ENCODE measurements around the gene TARDBP. TPM values are rescaled to one million over a fixed set of nuclear protein-coding genes. Genes with fewer than 3 reads are reported as not detected.

TARDBP gene
- total and polyA plus RNA-seq, 9 of the 15 experiments (the other 6 are each of a cell fraction or from before 2014, with no cell fraction given) = 122 to 515 (median 243) TPM

DNA sequence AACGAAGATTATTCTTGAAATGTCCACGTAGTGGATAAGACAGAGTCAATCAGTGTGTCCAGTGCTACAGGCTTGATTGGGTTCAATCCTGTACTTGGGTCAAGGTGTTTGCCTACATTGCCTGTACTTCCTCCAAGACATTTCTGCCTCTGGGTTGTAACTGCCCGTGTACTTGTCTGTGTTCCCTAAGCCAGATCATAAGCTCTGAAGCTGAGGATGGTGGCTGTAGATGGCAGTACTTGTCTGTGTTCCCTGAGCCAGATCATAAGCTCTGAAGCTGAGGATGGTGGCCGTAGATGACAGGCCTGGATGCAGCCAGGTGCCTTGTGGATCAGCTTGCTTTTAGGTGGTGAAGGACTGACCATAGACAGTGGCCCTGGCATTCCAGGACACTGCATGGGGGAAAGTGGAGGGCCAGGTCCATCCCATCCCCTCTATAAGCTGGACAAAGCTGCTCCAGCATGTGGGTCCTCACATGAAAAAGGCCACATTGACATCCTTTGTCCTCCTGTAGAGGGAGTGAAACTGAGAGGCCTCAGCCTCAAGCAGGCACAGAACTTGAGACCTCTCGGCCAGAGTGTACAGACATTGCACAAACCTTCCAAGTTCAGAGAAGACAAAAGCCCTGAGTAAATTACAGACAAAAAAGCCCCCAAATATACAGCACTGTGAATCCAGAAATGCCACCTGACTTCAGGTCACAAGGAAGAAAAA, 49.4 kb downstream of the TARDBP start (continued):
- TF ChIP-seq, protein P1, sequence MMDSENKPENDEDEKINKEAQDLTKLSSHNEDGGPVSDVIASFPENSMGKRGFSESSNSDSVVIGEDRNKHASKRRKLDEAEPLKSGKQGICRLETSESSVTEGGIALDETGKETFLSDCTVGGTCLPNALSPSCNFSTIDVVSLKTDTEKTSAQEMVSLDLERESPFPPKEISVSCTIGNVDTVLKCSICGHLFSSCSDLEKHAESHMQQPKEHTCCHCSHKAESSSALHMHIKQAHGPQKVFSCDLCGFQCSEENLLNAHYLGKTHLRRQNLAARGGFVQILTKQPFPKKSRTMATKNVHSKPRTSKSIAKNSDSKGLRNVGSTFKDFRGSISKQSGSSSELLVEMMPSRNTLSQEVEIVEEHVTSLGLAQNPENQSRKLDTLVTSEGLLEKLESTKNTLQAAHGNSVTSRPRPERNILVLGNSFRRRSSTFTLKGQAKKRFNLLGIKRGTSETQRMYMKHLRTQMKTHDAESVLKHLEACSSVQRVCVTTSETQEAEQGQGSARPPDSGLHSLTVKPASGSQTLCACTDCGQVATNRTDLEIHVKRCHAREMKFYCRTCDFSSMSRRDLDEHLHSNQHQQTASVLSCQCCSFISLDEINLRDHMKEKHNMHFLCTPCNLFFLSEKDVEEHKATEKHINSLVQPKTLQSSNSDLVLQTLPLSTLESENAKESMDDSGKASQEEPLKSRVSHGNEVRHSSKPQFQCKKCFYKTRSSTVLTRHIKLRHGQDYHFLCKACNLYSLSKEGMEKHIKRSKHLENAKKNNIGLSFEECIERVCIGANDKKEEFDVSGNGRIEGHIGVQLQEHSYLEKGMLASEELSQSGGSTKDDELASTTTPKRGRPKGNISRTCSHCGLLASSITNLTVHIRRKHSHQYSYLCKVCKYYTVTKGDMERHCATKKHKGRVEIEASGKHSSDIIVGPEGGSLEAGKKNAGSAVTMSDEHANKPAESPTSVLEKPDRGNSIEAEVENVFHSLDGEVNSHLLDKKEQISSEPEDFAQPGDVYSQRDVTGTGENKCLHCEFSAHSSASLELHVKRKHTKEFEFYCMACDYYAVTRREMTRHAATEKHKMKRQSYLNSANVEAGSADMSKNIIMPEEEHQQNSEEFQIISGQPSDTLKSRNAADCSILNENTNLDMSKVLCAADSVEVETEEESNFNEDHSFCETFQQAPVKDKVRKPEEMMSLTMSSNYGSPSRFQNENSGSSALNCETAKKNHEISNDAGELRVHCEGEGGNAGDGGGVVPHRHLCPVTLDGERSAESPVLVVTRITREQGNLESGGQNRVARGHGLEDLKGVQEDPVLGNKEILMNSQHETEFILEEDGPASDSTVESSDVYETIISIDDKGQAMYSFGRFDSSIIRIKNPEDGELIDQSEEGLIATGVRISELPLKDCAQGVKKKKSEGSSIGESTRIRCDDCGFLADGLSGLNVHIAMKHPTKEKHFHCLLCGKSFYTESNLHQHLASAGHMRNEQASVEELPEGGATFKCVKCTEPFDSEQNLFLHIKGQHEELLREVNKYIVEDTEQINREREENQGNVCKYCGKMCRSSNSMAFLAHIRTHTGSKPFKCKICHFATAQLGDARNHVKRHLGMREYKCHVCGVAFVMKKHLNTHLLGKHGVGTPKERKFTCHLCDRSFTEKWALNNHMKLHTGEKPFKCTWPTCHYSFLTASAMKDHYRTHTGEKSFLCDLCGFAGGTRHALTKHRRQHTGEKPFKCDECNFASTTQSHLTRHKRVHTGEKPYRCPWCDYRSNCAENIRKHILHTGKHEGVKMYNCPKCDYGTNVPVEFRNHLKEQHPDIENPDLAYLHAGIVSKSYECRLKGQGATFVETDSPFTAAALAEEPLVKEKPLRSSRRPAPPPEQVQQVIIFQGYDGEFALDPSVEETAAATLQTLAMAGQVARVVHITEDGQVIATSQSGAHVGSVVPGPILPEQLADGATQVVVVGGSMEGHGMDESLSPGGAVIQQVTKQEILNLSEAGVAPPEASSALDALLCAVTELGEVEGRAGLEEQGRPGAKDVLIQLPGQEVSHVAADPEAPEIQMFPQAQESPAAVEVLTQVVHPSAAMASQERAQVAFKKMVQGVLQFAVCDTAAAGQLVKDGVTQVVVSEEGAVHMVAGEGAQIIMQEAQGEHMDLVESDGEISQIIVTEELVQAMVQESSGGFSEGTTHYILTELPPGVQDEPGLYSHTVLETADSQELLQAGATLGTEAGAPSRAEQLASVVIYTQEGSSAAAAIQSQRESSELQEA (IDR thresholded peaks at IDR 0.05; ENCODE audit: low read depth) = no peak
- TF ChIP-seq ZFP30 (CRISPR knock-in tag; IDR thresholded peaks at IDR 0.05; ENCODE audit: borderline replicate concordance) (no peak), ZKSCAN3 (CRISPR knock-in tag; IDR thresholded peaks at IDR 0.05) (no peak), TEAD4 (IDR thresholded peaks at IDR 0.05; ENCODE audit: low read length) (0 out of 2 replicates have a peak, but pooled peaks have one; percentile 8), TEAD4 (CRISPR knock-in tag; IDR thresholded peaks at IDR 0.05; ENCODE audit: borderline replicate concordance) (no peak), ZNF695 (CRISPR knock-in tag; IDR thresholded peaks at IDR 0.05) (no peak), ZNF75A (CRISPR knock-in tag; IDR thresholded peaks at IDR 0.05) (no peak), MEF2D (tag; conservative IDR thresholded peaks at IDR 0.05; ENCODE audit: low read depth) (no peak)
- TF ChIP-seq, protein P2, sequence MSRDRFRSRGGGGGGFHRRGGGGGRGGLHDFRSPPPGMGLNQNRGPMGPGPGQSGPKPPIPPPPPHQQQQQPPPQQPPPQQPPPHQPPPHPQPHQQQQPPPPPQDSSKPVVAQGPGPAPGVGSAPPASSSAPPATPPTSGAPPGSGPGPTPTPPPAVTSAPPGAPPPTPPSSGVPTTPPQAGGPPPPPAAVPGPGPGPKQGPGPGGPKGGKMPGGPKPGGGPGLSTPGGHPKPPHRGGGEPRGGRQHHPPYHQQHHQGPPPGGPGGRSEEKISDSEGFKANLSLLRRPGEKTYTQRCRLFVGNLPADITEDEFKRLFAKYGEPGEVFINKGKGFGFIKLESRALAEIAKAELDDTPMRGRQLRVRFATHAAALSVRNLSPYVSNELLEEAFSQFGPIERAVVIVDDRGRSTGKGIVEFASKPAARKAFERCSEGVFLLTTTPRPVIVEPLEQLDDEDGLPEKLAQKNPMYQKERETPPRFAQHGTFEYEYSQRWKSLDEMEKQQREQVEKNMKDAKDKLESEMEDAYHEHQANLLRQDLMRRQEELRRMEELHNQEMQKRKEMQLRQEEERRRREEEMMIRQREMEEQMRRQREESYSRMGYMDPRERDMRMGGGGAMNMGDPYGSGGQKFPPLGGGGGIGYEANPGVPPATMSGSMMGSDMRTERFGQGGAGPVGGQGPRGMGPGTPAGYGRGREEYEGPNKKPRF (IDR thresholded peaks at IDR 0.05; ENCODE audit: low read depth, low read length) = no peak
- TF ChIP-seq, protein P3, sequence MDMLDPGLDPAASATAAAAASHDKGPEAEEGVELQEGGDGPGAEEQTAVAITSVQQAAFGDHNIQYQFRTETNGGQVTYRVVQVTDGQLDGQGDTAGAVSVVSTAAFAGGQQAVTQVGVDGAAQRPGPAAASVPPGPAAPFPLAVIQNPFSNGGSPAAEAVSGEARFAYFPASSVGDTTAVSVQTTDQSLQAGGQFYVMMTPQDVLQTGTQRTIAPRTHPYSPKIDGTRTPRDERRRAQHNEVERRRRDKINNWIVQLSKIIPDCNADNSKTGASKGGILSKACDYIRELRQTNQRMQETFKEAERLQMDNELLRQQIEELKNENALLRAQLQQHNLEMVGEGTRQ (CRISPR knock-in tag; IDR thresholded peaks at IDR 0.05) = no peak

Measured in K562 (cell line).